Liver (tissue), 2 donors: ENCODE results near the gene TTC21A.

ENCODE experiments used
- EGR1 ChIP-seq, 2 donors: IDR thresholded peaks; 2 replicates each; pipeline ENCODE4 v1.6.1; 2016 to 2018; ENCODE audit warnings: antibody characterized with exemption in 2 of 2, low read depth in 2 of 2
- RXRA ChIP-seq, 2 donors: IDR thresholded peaks; 2 replicates each; pipeline ENCODE4 v1.6.1; 2017 to 2018; ENCODE audit warnings: antibody characterized with exemption in 2 of 2, mild to moderate bottlenecking in 1 of 2
- donor health status: healthy.

GRCh38 chr3:39094851-39095677 is 12.4 kb upstream of the TTC21A start:
- TF ChIP-seq RXRA (IDR thresholded peaks at IDR 0.05) (no peak), EGR1 (IDR thresholded peaks at IDR 0.05; ENCODE audit: low read depth in 2 of 2) (no peak)
